GM08714 (cell line): ENCODE results near the gene NOBOX.
"Not testable (repeated sequence)": the region's sequence is repeated elsewhere in the genome, so short reads cannot be mapped to it uniquely, and the experiment has no call there.

Source experiments
- H3K4me3 ChIP-seq: fragments of 200-500 bp; sonication (Bioruptor generic); 2 replicates; pipeline ENCODE4 v1.5.1; 2014; ENCODE audit warnings: mild to moderate bottlenecking, low read length, inconsistent platforms
- ZNF274 ChIP-seq: IDR thresholded peaks from 2 replicates; pipeline ENCODE4 v1.6.1; 2012; ENCODE audit warnings: mild to moderate bottlenecking, low read depth, low read length

NOBOX gene

DNA sequence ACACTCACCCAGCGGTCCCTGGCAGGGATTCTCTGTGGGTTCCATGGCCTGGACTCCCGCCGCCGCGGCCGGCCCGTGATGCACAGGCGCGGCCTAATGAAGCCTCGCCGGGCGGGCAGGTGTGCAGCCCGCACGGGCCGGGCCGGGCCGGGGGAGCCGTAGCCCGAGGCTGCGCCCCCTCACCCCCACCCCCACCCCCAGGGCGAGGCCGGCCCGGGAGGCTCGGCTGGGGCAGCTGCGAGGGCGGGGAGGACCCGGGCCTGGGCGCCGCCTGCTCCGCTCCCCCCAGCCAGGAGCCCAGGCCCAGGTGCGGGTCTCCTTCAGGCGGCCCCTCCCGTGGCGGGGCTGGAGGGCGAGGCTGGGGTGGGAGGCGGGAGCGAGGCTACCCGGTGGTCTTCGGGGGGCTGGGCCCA is at the start of gene NOBOX:
Gene NOBOX (minus strand): TSS at position 45 of the 413 bp plus-strand sequence.
- no peak for TF ChIP-seq ZNF274
- no peak within 1 kb of the TSS for H3K4me3 ChIP-seq

DNA sequence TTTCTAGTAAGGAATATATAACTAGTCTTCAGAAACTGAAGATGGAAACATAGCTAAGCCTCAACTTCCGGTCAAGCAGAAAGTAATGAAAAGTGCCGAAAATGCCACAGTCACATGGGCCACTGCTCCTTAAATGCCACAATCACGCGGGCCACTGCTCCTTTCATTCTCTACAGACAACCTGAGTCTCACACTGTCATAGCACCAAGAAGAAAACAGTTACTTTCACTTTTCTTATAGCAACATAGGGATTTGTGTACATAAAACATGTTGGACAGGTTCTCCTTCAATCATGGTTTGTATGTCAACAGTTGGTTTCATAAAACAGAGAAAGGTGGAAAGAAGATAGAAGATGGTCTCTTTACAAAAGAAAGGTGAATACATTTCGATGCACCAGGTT is 48.6 kb upstream of the NOBOX start:
- H3K4me3 ChIP-seq, result no peak overlapping the region
- no peak for TF ChIP-seq ZNF274

DNA sequence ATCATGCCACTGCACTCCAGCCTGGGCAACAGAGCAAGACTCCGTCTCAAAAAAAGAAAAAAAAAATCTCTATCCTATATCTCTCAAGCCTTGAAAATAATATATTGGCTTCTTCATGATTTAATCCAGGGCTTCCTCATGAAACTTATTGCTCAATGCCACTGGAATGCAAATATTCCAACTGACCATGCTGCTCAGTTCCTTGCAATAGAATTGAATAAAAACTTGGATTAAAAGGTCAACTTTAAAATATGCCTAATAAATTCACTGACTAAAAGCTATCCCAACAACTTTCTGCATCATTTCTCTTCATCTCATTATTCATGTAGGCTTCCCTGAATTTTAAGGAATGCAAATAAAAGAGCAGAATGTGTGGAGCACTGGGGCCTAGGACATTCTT is 42.1 kb upstream of the NOBOX start:
- H3K4me3 ChIP-seq, result no peak overlapping the region
- no peak for TF ChIP-seq ZNF274

DNA sequence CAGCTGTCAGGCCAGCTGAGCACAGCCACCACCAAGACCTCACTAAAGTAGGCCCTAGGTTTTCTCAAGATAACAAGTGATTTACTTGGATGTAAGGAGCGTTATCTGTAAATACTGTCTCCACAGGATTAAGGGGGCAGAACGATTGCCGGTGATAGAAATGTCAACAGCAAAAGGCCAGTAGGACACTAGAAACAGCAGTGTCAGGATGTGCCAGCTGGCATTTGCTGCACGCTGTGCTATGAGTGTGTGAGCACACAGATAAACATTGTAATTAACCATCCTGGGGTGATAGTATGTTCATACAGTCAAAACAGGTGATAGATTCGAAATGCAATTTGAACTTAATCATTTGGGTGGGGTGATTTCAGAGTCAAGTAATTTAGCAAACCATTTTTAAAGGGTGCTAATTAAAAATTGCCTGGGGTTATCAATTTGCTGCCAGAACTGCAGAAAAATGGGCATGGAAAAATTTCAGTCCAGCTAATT is 36.3 kb upstream of the NOBOX start:
- H3K4me3 ChIP-seq, result no peak overlapping the region
- no peak for TF ChIP-seq ZNF274

DNA sequence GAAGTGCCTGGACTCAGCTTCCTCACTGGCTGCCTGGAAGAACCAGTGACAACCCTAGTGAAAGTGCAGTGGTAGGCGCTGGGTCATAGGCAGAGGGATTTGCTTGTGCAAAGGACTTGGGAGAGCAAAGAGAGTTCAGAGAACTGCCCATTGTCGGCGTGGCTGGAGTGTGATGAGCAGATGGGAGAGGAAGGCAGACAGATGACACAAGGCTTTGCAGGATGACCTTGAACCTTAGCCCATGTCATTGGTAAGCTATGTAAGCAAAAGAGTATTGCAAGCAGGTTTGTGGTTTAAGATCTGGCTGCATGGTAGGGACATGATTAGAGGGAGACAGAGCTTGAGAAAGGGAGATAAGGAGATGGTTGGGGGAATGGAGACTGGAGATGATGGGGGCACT is 35.3 kb upstream of the NOBOX start:
- H3K4me3 ChIP-seq, result no peak overlapping the region
- TF ChIP-seq ZNF274, result no peak

DNA sequence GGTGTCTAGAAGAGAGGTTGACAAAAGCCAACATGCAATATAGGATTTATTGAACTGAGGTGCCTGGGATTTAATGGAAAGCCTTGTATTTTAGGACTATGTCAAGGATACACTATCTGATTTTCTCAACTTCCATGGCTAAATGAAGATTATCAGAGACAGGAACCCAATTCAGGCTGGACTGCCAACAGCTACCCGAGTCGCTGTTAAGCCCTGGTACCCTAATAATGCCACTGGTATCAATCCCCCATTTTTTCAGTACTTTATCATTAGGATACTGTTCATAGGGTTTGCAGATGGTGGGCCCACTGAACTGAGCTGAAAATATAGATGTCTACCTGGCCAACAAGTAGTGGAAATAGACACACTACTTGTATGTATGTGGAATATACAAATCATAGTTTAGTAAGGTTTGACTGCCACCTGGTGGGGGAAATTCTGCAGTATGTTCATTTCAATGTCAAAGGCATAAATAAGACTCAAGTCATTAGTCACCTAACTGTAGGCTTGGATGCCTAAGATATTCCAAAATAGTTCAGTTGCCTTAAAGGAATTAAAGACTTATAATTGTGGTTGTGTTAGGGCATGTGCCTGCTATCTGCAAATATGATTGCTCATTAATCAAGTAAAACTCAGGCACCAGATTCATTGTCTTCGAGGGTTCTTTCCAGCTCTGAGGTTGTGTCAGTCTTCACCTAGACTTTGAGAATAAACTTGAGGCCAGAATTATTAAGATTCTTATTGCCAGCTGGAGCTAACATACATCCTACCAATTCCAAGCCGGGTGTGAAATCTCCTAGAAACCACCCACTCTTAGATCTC is 34.1 kb upstream of the NOBOX start:
- no peak for TF ChIP-seq ZNF274
- H3K4me3 ChIP-seq, result no peak overlapping the region

DNA sequence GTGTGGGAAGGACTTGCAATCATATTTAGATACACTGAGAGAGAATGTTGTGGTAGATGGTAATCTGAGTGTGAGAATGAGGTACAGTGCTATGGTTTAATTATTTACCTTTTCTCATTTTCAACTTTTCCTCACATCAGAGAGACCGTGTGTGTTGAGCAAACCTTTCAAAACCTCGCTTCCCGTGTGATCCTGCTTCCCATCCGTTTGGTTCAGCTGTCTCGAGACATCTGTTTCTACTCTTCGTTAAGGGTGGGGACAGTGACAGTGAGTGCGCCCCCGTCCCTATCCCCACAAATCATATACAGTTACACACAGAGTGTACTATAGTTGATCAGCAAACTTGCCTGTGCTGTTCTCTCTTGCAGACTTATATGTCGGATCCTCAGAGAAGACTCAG is 33.0 kb upstream of the NOBOX start:
- no peak overlapping the region for H3K4me3 ChIP-seq
- no peak for TF ChIP-seq ZNF274

DNA sequence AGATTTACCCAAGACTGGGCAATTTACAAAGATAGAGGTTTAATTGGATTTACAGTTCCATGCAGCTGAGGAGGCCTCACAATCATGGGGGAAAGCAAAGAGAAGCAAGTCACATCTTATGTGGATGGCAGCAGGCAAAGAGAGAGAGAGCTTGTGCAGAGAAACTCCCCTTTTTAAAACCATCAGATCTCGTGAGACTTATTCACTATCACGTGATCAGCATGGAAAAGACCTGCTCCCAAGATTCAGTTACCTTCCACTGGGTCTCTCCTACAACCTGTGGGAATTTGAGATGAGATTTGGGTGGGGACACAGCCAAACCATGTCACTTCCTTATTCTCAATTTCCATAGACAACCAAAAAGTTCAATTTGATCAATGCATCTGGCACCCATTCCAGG is 24.9 kb upstream of the NOBOX start:
- H3K4me3 ChIP-seq, result no peak overlapping the region
- no peak for TF ChIP-seq ZNF274

DNA sequence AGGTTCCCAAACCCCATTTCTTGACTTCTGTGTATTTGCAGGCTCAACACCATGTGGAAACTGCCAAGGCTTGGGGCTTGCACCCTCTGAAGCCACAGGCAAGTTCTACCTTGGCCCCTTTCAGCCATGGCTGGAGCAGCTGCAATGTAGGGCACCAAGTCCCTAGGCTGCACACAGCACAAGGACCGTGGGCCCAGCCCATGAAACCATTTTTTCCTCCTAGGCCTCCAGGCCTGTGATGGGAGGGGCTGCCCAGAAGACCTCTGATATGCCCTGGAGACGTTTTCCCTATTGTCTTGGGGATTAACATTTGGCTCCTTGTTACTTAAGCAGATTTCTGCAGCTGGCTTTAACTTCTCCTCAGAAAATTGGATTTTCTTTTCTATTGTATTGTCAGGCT is 24.0 kb upstream of the NOBOX start:
- H3K4me3 ChIP-seq, result not testable (repeated sequence)

DNA sequence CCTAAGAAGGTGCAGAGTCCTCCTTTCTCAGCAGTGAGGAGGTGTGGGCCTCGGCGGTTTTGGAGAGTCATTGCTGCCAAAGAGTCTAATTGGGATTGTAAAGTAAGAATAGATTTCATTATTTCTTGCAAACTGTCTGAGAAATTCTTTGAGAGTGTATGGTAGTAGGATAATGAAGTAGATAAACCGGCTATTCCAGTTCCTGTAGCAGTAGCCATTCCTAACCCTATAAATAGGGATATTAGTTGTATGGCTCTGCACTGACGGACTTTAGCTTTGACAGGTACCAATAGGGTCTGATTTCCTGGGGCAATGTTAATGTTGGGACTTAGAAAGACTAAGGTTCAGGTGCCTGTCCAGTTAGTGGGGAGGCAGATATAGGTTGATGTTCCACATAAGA is 15.4 kb upstream of the NOBOX start:
- H3K4me3 ChIP-seq, result not testable (repeated sequence)

DNA sequence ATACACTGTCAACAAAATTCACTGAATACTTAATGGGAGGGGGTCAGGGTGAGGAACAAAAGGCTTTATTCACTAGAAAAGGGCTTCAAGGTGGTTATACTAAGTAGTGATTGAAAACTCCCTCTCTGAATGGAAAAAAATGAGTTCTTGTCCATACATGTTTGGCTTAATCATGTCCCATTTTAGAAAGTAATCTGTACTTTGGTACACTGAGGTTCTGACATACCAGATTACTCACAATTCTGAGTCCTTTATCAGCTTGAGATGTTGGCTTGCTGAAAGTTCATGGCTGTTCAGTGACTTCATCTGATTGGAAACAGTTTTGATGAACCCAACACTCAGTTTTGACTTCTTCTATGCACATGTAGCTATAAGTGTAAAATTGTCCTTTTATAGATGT is 12.8 kb upstream of the NOBOX start:
- TF ChIP-seq ZNF274, result no peak
- no peak overlapping the region for H3K4me3 ChIP-seq

DNA sequence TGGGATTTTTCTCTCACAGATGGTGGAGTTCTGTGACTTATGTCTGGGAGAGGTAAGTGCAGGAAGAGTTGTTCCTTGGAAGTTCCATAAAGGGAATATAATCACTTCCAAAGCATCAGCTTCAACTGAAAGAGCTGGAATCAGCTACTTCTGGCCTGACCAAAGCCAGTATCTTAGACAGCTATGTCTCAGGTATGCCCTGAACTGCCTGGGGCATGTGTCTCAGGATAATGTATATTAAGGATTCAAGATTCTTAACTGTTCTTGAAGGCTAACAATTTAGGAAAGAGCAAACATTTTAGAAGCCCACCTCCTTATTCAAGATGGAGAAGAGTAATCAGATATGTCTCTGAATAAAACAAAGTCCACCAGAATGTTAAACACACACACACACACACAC is 12.4 kb upstream of the NOBOX start:
- H3K4me3 ChIP-seq, result no peak overlapping the region
- no peak for TF ChIP-seq ZNF274

DNA sequence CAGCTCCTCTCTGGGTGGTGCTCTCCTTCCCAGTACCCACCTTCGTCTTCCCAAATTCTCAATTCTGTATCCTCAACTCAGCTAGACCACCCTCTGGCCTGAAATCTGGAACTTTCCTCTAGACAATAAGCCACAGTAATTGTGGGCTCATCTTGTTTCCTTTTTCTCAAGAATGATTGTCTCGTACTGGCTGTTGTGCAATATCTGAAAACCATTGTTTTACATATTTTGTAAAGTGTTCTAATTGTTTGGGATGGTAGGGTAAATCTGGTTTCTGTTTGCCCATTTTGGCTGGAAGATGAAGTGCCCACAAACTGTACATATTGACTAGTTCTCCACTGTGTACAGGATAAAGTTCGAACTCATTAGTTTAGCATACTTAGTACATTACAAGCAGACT is 11.3 kb upstream of the NOBOX start:
- no peak for TF ChIP-seq ZNF274
- H3K4me3 ChIP-seq, result no peak overlapping the region

DNA sequence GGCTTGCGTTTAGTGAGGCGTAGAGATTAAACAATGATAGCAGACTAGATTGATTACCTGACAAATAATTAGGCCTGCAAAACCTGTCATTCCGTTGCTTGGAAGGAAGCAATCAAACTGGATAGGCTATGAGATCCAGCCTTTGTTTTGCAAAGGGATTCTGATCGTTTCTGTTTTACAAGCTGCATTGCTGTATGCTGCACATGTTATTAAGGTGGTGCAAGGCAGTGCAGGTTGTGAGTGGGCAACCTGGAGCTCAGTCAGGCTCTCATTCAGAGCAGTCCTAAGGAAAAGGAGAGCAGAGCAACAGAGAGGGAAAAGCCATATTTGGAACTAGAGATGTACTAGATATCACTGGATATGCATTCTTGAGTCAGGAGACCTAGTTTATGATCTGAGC is 6.9 kb upstream of the NOBOX start:
- no peak overlapping the region for H3K4me3 ChIP-seq
- no peak for TF ChIP-seq ZNF274

DNA sequence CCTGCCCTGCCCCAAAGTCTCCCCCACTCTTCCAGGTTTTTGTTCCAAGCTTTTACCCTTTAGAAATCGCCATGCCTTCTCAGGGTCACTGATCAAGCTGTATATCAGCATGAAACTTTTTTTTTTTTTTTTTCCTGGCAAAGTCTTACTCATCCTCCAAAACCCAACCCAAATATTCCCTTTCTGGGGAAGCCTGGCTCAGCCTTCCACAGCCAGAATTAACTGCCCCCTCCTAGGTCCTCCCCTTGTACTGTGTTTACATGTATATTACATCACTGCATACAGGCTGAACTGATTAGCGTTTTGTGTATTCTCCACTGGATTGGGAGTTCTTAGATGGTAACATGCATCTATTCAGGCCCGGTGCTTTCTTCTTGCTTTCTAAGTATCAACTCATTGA is 4.6 kb upstream of the NOBOX start:
- no peak for TF ChIP-seq ZNF274
- H3K4me3 ChIP-seq, result no peak overlapping the region

DNA sequence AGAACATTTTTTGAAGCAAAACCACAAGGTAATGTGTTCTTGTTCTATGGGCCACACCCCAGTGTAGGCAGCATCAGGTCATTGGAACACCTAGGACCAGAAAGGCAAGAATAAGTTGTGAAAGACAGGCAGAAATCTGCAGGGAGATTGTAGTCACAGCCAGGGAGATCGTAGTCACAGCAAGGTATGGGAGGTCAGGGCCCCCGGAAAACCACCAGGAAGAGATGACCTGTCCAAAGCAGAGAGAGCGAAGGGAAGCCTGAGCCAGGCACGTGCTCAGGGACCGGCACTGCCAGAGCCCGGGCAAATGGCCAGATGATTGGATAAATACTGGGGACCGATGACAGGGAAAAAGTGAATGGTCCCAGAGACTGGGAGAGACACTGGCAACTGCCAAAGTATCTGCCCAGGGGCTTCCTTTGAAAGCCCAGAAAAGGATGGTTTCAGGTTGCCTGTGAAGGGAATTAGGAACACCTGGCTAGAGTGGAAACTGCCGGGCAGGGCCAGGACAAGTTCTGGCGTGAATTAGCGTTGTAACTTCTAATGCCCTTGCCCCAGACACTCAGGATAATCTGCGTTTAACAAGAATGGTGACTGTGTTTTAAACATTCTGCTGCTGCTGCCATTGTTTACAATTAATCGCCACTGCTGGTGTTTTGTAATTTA is 3.9 kb upstream of the NOBOX start:
- H3K4me3 ChIP-seq, result no peak overlapping the region
- no peak for TF ChIP-seq ZNF274

DNA sequence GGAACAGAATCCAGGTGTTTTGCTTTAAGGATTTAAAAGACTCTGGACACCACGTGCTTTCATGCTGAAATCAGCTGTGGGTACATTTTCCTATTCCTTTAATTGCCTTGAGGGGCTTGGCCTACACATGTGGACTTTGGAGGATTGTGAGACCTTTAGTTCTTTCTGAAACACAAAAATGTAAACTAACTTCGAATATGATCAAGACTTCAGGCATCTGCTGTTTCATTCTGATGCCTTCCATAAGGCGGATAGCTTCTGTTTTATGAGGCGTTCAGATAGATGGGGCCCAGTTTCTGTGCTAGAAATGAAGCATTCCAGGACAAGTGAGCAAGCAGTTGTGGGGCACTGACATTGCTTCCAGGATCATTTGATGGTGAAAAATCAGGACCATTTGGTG is 1.5 kb upstream of the NOBOX start:
- H3K4me3 ChIP-seq, result no peak overlapping the region
- TF ChIP-seq ZNF274, result no peak
